ENCODE data around the gene CARMIL1.

- no peak for TF ChIP-seq TOX (CRISPR knock-in tag; IDR thresholded peaks at IDR 0.05; ENCODE audit: borderline replicate concordance)
- no peak for TF ChIP-seq RARB (CRISPR knock-in tag; IDR thresholded peaks at IDR 0.05)
- TF ChIP-seq ZNF8 (CRISPR knock-in tag; IDR thresholded peaks at IDR 0.05) = no peak
- no peak for TF ChIP-seq CSRNP3 (CRISPR knock-in tag; IDR thresholded peaks at IDR 0.05)
- TF ChIP-seq TCF4 (CRISPR knock-in tag; IDR thresholded peaks at IDR 0.05; ENCODE audit: borderline replicate concordance) = no peak
- TF ChIP-seq ARNTL (CRISPR knock-in tag; IDR thresholded peaks at IDR 0.05; ENCODE audit: borderline replicate concordance, low read depth) = no peak
- no peak for TF ChIP-seq ZFP30 (CRISPR knock-in tag; IDR thresholded peaks at IDR 0.05)
- no peak for TF ChIP-seq ZFP3 (CRISPR knock-in tag; IDR thresholded peaks at IDR 0.05)
- TF ChIP-seq ESRRG (CRISPR knock-in tag; IDR thresholded peaks at IDR 0.05) = no peak
- TF ChIP-seq PATZ1 (CRISPR knock-in tag; IDR thresholded peaks at IDR 0.05; ENCODE audit: borderline replicate concordance) = no peak
- TF ChIP-seq BACH2 (CRISPR knock-in tag; IDR thresholded peaks at IDR 0.05; ENCODE audit: borderline replicate concordance) = no peak
These were observed 285.8 kb downstream of the CARMIL1 start for GRCh38 chr6:25564943-25565342.
